ENCODE data around the gene CUEDC1.
"Not testable (repeated sequence)": the region's sequence is repeated elsewhere in the genome, so short reads cannot be mapped to it uniquely, and the experiment has no call there.

CUEDC1 gene

GRCh38 chr17:57975044-57975443 is 19.8 kb upstream of the CUEDC1 start:
- no peak overlapping the region for H3K27ac ChIP-seq (ENCODE audit: low read length)
- H2AFZ ChIP-seq (ENCODE audit: low read length): no peak overlapping the region
- H3K4me1 ChIP-seq (ENCODE audit: low read length): no peaks in the 10 kb centered on the region
- H3K27me3 ChIP-seq (replicated peaks; ENCODE audit: insufficient read depth, low read length): no peaks in the 10 kb centered on the region
- no peak overlapping the region for H3K4me2 ChIP-seq (ENCODE audit: low read depth, low read length)
- no peak for DNase-seq
- H3K9me2 ChIP-seq (replicated peaks; ENCODE audit: insufficient read depth, low read length): no peaks in the 10 kb centered on the region
- H3K36me3 ChIP-seq (replicated peaks; ENCODE audit: insufficient read depth, low read length): peaks cover 6% of the 10 kb centered on the region; the same call in 1 of the 2 replicates
- TF ChIP-seq CTCF (IDR thresholded peaks at IDR 0.05; ENCODE audit: low read length) (no peak), EZH2 (optimal IDR thresholded peaks at IDR 0.05; ENCODE audit: low read depth, low read length) (no peak), EZH2phosphoT487 (IDR thresholded peaks at IDR 0.05; ENCODE audit: low read length) (no peak)
- H3K4me3 ChIP-seq (ENCODE audit: low read length): no peak overlapping the region
- H3K9me3 ChIP-seq (replicated peaks; ENCODE audit: insufficient read depth, low read length): no peaks in the 10 kb centered on the region
- H3F3A ChIP-seq (ENCODE audit: insufficient read depth, low read length): no peaks in the 10 kb centered on the region
- no peaks in the 10 kb centered on the region for H4K20me1 ChIP-seq (ENCODE audit: insufficient read depth, low read length)
- no peaks in the 10 kb centered on the region for H3K79me2 ChIP-seq (ENCODE audit: low read length)
- no peak overlapping the region for H3K9ac ChIP-seq (ENCODE audit: low read length)

DNA sequence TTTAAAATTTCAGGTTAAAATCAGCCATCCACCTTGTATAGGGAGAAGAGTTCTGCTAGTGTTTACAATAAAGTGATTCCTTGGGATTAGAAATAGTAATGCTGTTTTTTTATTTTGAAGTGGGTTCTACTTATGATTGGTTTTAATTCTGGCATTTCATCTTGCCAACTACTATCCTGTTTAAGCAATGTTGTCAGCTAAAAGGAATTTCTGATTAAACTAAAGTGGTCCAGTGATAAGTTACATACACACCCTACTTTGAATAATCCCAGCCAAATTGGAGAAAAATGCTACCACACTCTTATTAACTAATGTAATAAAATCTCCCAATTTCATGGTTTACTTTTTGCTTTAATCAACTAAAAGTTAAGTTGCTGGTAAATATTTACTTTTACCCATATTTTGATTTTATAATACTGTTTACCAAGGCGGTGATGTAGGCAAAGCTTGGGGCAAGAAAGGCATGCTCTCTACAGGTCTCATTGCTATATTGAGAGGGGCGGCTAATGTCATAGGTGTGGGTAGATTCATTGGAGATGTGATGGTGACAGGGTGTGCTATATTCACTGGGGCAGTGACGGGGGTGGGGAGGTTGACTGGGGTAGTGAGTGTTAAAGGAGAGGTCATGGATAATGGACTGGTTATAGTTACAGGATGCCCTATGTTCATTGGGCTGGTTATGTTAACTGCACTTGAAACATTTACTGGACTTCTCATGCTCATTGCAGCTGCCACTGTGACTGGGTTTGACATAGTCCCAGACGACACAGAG is 19.0 kb upstream of the CUEDC1 start:
- not testable (repeated sequence) for H2AFZ ChIP-seq (ENCODE audit: low read length); DNase-seq; H3K9me3 ChIP-seq (replicated peaks; ENCODE audit: insufficient read depth, low read length); H3K27ac ChIP-seq (ENCODE audit: low read length); H4K20me1 ChIP-seq (ENCODE audit: insufficient read depth, low read length); H3K9me2 ChIP-seq (replicated peaks; ENCODE audit: insufficient read depth, low read length); H3K36me3 ChIP-seq (replicated peaks; ENCODE audit: insufficient read depth, low read length); H3K79me2 ChIP-seq (ENCODE audit: low read length); H3K4me1 ChIP-seq (ENCODE audit: low read length); H3F3A ChIP-seq (ENCODE audit: insufficient read depth, low read length); H3K4me3 ChIP-seq (ENCODE audit: low read length); H3K9ac ChIP-seq (ENCODE audit: low read length); H3K27me3 ChIP-seq (replicated peaks; ENCODE audit: insufficient read depth, low read length); H3K4me2 ChIP-seq (ENCODE audit: low read depth, low read length)

- Histone ChIP-seq H4K20me1 (ENCODE audit: insufficient read depth, low read length) (no peaks in the 10 kb centered on the region), H3K9me2 (replicated peaks; ENCODE audit: insufficient read depth, low read length) (no peaks in the 10 kb centered on the region), H3K4me1 (ENCODE audit: low read length) (no peaks in the 10 kb centered on the region), H3K9ac (ENCODE audit: low read length) (no peak overlapping the region), H3K9me3 (replicated peaks; ENCODE audit: insufficient read depth, low read length) (no peaks in the 10 kb centered on the region), H3K4me2 (ENCODE audit: low read depth, low read length) (no peak overlapping the region), H3K27me3 (replicated peaks; ENCODE audit: insufficient read depth, low read length) (peaks cover 8% of the 10 kb centered on the region; the same call in 1 of the 2 replicates), H3K36me3 (replicated peaks; ENCODE audit: insufficient read depth, low read length) (no peaks in the 10 kb centered on the region; the same call in 1 of the 2 replicates), H3K4me3 (ENCODE audit: low read length) (no peak overlapping the region), H2AFZ (ENCODE audit: low read length) (no peak overlapping the region), H3F3A (ENCODE audit: insufficient read depth, low read length) (no peaks in the 10 kb centered on the region), H3K79me2 (ENCODE audit: low read length) (no peaks in the 10 kb centered on the region), H3K27ac (ENCODE audit: low read length) (no peak overlapping the region)
- DNase-seq: no peak
- no peak for TF ChIP-seq EZH2 (optimal IDR thresholded peaks at IDR 0.05; ENCODE audit: low read depth, low read length)
These were observed 16.9 kb upstream of the CUEDC1 start for GRCh38 chr17:57972151-57972550.

DNA sequence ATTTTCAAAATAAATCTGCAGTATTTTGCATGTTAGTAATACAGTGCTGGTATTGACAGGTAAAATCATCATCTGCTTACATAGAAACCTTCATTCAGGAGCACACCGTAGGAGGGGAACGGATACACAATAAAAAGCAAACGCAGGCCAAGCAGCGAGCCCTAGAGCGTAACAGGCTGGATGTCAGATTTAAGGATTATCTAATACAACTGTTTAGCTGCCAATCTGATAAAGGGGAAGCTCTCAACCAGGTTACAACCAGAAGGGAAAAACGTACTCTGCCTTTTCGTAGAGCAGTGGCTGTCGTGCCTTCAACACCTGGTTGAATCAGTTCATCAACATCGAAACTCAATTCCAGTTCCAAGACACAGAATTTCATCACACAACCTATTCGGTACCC is 16.4 kb upstream of the CUEDC1 start:
- Histone ChIP-seq H3K79me2 (ENCODE audit: low read length) (no peaks in the 10 kb centered on the region), H3K9me3 (replicated peaks; ENCODE audit: insufficient read depth, low read length) (no peaks in the 10 kb centered on the region)

More for the DNA sequence above, 16.4 kb upstream of the CUEDC1 start:
- Histone ChIP-seq H3K27me3 (replicated peaks; ENCODE audit: insufficient read depth, low read length) (peaks cover 8% of the 10 kb centered on the region; the same call in 1 of the 2 replicates), H3F3A (ENCODE audit: insufficient read depth, low read length) (no peaks in the 10 kb centered on the region), H3K27ac (ENCODE audit: low read length) (no peak overlapping the region), H3K9me2 (replicated peaks; ENCODE audit: insufficient read depth, low read length) (no peaks in the 10 kb centered on the region), H3K4me1 (ENCODE audit: low read length) (no peaks in the 10 kb centered on the region), H2AFZ (ENCODE audit: low read length) (no peak overlapping the region), H4K20me1 (ENCODE audit: insufficient read depth, low read length) (no peaks in the 10 kb centered on the region), H3K36me3 (replicated peaks; ENCODE audit: insufficient read depth, low read length) (no peaks in the 10 kb centered on the region; the same call in 1 of the 2 replicates), H3K4me3 (ENCODE audit: low read length) (no peak overlapping the region), H3K4me2 (ENCODE audit: low read depth, low read length) (no peak overlapping the region), H3K9ac (ENCODE audit: low read length) (no peak overlapping the region)
- no peak for DNase-seq
- TF ChIP-seq EZH2phosphoT487 (IDR thresholded peaks at IDR 0.05; ENCODE audit: low read length) (no peak), CTCF (IDR thresholded peaks at IDR 0.05; ENCODE audit: low read length) (no peak), EZH2 (optimal IDR thresholded peaks at IDR 0.05; ENCODE audit: low read depth, low read length) (no peak)

Measured in MM.1S (cell line).